Neural cell (in vitro differentiated cells): ENCODE results near the gene FERMT1. TPM values are rescaled to one million over a fixed set of nuclear protein-coding genes. Genes with fewer than 3 reads are reported as not detected.

Source experiments
- H2AFZ ChIP-seq: fragments of 200-600, 300-800 bp; sonication (generic), shearing (Covaris generic); 2 replicates; pipeline ENCODE4 v1.6.0; 2014; ENCODE audit warnings: low read depth, mild to moderate bottlenecking, antibody characterized with exemption, low read length, moderate library complexity
- H3F3A ChIP-seq: fragments of 200-600 bp; shearing (Covaris generic); 2 replicates; pipeline ENCODE4 v1.6.1; 2016; ENCODE audit warnings: mild to moderate bottlenecking, moderate library complexity, mixed read lengths, antibody characterized with exemption, low read length; ENCODE audit not compliant: insufficient read depth, poor library complexity, severe bottlenecking
- H3K27ac ChIP-seq: fragments of 200-600, 300-800 bp; sonication (generic), shearing (Covaris generic); 2 replicates; pipeline ENCODE4 v1.5.1; 2014; ENCODE audit warnings: mild to moderate bottlenecking, low read length, moderate library complexity
- H3K27me3 ChIP-seq: fragments of 300-800, 200-600 bp; sonication (generic), shearing (Covaris generic); 2 replicates; pipeline ENCODE4 v1.6.0; 2014; ENCODE audit warnings: mild to moderate bottlenecking, low read depth, low read length, moderate library complexity; ENCODE audit not compliant: insufficient read depth
- H3K36me3 ChIP-seq: fragments of 300-800, 200-600 bp; sonication (generic), shearing (Covaris generic); 2 replicates; pipeline ENCODE4 v1.5.1; 2014; ENCODE audit warnings: mild to moderate bottlenecking, antibody characterized with exemption, low read length, moderate library complexity; ENCODE audit not compliant: insufficient read depth
- H3K4me2 ChIP-seq: fragments of 300-800, 200-600 bp; sonication (generic), shearing (Covaris generic); 2 replicates; pipeline ENCODE4 v1.6.0; 2014; ENCODE audit warnings: mild to moderate bottlenecking, low read length
- H3K4me3 ChIP-seq: fragments of 300-800, 200-600 bp; sonication (generic), shearing (Covaris generic); 2 replicates; pipeline ENCODE4 v1.5.1; 2014; ENCODE audit warnings: mild to moderate bottlenecking, low read length, moderate library complexity
- H3K79me2 ChIP-seq: fragments of 200-600 bp; shearing (Covaris generic); replicated peaks from 2 replicates; pipeline ENCODE4 v1.6.0; 2014; ENCODE audit warnings: mild to moderate bottlenecking, low read length, moderate library complexity; ENCODE audit not compliant: insufficient read depth
- H3K9ac ChIP-seq: fragments of 300-800, 200-600 bp; sonication (generic), shearing (Covaris generic); 2 replicates; pipeline ENCODE4 v1.6.1; 2016; ENCODE audit warnings: mild to moderate bottlenecking, low read length, mixed read lengths
- H3K9me2 ChIP-seq: fragments of 200-600 bp; shearing (Covaris generic); 2 replicates; pipeline ENCODE4 v1.6.1; 2016; ENCODE audit warnings: mild to moderate bottlenecking, low read length, mixed read lengths; ENCODE audit not compliant: insufficient read depth
- H3K9me3 ChIP-seq: fragments of 200-600, 300-800 bp; sonication (generic), shearing (Covaris generic); 2 replicates; pipeline ENCODE4 v1.6.1; 2016; ENCODE audit warnings: mild to moderate bottlenecking, mixed run types, low read length, moderate library complexity, mixed read lengths
- H4K20me1 ChIP-seq: fragments of 200-600 bp; shearing (Covaris generic); 2 replicates; pipeline ENCODE4 v1.6.1; 2016; ENCODE audit warnings: mild to moderate bottlenecking, mixed run types; ENCODE audit not compliant: insufficient read depth
- EP300 ChIP-seq: fragments of 450-650 bp; conservative IDR thresholded peaks from 2 replicates; pipeline ENCODE4 v1.6.1; 2014; ENCODE audit warnings: antibody characterized with exemption, mild to moderate bottlenecking, moderate library complexity; ENCODE audit not compliant: poor library complexity, severe bottlenecking
- EZH2 ChIP-seq: fragments of 200-600, 300-800 bp; shearing (Covaris generic), sonication (generic); IDR thresholded peaks from 2 replicates; pipeline ENCODE4 v1.6.1; 2014; ENCODE audit warnings: antibody characterized with exemption, low read length, borderline replicate concordance, mild to moderate bottlenecking; ENCODE audit not compliant: insufficient read depth, poor library complexity, severe bottlenecking
- MXI1 ChIP-seq: fragments of 450-650 bp; conservative IDR thresholded peaks from 2 replicates; pipeline ENCODE4 v1.6.1; 2014; ENCODE audit warnings: antibody characterized with exemption, mild to moderate bottlenecking; ENCODE audit not compliant: poor library complexity, severe bottlenecking
- POLR2AphosphoS5 ChIP-seq: IDR thresholded peaks from 2 replicates; pipeline ENCODE4 v1.6.1; 2012
- RAD21 ChIP-seq: fragments of 450-650 bp; conservative IDR thresholded peaks from 2 replicates; pipeline ENCODE4 v1.6.1; 2014; ENCODE audit warnings: antibody characterized with exemption, mild to moderate bottlenecking, moderate library complexity
- SMC3 ChIP-seq: fragments of 450-650 bp; conservative IDR thresholded peaks from 2 replicates; pipeline ENCODE4 v1.6.1; 2014; ENCODE audit warnings: antibody characterized with exemption, mild to moderate bottlenecking, moderate library complexity; ENCODE audit not compliant: poor library complexity
- TAF1 ChIP-seq: IDR thresholded peaks from 2 replicates; pipeline ENCODE4 v1.6.1; 2012; ENCODE audit warnings: low read depth
- polyA plus RNA-seq: library from polyadenylated mRNA; depleted of rRNA; stranded (reverse); fragments of >200 nt; gene quantifications from 2 replicates; pipeline ENCODE4 v1.2.3, GENCODE V29; 2014
- TF ChIP-seq, protein P1 (sequence below): fragments of 450-650 bp; IDR thresholded peaks from 2 replicates; pipeline ENCODE4 v1.5.1; 2014; ENCODE audit warnings: antibody characterized with exemption, mild to moderate bottlenecking, moderate library complexity; ENCODE audit not compliant: poor library complexity, severe bottlenecking
- TF ChIP-seq, protein P2 (sequence below): IDR thresholded peaks from 2 replicates; pipeline ENCODE4 v1.6.1; 2012; ENCODE audit warnings: borderline replicate concordance

FERMT1 gene
- polyA plus RNA-seq, 1 donor from 2014 or later, result not detected

DNA sequence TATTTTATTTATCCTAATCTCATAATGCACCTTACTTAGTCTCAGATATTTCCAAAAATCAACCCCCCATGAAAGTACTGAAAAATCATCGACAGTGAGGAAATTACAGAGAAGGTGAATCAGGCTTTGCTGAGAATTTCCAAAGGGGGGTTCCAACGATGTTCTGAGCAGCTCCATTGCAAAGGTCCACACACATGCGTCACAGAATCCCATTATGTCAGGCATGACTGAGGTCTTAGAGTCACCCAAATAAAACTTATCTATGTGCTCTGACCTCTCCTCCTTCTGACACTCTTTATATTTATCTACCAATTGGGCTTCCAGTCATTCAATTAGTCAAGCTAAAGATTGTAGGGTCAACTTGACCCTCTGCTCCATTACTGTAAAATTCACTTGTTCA lies 56.2 kb downstream of the FERMT1 start:
- H3K4me2 ChIP-seq, result no peak overlapping the region
- H3F3A ChIP-seq, result no peaks in the 10 kb centered on the region
- no peaks in the 10 kb centered on the region for H3K27me3 ChIP-seq
- no peaks in the 10 kb centered on the region for H4K20me1 ChIP-seq
- no peak overlapping the region for H3K9ac ChIP-seq
- TF ChIP-seq MXI1, result no peak
- TF ChIP-seq, protein P1, sequence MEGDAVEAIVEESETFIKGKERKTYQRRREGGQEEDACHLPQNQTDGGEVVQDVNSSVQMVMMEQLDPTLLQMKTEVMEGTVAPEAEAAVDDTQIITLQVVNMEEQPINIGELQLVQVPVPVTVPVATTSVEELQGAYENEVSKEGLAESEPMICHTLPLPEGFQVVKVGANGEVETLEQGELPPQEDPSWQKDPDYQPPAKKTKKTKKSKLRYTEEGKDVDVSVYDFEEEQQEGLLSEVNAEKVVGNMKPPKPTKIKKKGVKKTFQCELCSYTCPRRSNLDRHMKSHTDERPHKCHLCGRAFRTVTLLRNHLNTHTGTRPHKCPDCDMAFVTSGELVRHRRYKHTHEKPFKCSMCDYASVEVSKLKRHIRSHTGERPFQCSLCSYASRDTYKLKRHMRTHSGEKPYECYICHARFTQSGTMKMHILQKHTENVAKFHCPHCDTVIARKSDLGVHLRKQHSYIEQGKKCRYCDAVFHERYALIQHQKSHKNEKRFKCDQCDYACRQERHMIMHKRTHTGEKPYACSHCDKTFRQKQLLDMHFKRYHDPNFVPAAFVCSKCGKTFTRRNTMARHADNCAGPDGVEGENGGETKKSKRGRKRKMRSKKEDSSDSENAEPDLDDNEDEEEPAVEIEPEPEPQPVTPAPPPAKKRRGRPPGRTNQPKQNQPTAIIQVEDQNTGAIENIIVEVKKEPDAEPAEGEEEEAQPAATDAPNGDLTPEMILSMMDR, result no peak
- TF ChIP-seq SMC3, result no peak
- TF ChIP-seq TAF1, result no peak
- no peak for TF ChIP-seq RAD21
- TF ChIP-seq, protein P2, sequence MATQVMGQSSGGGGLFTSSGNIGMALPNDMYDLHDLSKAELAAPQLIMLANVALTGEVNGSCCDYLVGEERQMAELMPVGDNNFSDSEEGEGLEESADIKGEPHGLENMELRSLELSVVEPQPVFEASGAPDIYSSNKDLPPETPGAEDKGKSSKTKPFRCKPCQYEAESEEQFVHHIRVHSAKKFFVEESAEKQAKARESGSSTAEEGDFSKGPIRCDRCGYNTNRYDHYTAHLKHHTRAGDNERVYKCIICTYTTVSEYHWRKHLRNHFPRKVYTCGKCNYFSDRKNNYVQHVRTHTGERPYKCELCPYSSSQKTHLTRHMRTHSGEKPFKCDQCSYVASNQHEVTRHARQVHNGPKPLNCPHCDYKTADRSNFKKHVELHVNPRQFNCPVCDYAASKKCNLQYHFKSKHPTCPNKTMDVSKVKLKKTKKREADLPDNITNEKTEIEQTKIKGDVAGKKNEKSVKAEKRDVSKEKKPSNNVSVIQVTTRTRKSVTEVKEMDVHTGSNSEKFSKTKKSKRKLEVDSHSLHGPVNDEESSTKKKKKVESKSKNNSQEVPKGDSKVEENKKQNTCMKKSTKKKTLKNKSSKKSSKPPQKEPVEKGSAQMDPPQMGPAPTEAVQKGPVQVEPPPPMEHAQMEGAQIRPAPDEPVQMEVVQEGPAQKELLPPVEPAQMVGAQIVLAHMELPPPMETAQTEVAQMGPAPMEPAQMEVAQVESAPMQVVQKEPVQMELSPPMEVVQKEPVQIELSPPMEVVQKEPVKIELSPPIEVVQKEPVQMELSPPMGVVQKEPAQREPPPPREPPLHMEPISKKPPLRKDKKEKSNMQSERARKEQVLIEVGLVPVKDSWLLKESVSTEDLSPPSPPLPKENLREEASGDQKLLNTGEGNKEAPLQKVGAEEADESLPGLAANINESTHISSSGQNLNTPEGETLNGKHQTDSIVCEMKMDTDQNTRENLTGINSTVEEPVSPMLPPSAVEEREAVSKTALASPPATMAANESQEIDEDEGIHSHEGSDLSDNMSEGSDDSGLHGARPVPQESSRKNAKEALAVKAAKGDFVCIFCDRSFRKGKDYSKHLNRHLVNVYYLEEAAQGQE, result no peak
- no peak for TF ChIP-seq POLR2AphosphoS5
- no peak for TF ChIP-seq EP300
- TF ChIP-seq EZH2, result no peak
- H3K9me3 ChIP-seq, result no peaks in the 10 kb centered on the region
- H3K36me3 ChIP-seq, result no peaks in the 10 kb centered on the region
- H3K9me2 ChIP-seq, result no peaks in the 10 kb centered on the region
- H3K27ac ChIP-seq, result no peak overlapping the region
- no peak overlapping the region for H2AFZ ChIP-seq
- no peaks in the 10 kb centered on the region for H3K79me2 ChIP-seq
- no peak overlapping the region for H3K4me3 ChIP-seq

DNA sequence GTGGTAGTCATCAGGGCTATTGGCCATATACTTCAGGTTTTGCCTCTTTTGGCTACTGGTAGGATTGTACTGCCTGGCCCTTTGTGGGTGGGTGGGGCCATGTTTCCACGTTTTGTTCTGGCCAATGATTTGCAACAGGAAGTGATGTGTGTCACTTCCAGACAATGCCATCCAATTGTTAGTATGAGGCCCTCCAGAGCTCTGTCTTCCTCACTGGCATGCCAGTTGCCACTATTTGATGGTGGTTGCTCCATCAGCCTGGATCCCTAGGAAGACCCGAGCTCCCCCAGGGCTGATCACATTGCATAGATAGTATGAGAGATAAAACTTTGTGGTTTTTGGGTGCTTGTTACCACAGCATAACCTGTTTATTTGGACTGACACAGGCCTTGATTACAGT lies 61.3 kb downstream of the FERMT1 start:
- H3K9me3 ChIP-seq, result no peaks in the 10 kb centered on the region
- no peak overlapping the region for H3K4me3 ChIP-seq
- H4K20me1 ChIP-seq, result no peaks in the 10 kb centered on the region
- H3K9ac ChIP-seq, result no peak overlapping the region
- no peaks in the 10 kb centered on the region for H3K9me2 ChIP-seq
- H3F3A ChIP-seq, result no peaks in the 10 kb centered on the region
- H3K27ac ChIP-seq, result no peak overlapping the region
- no peak for TF ChIP-seq RAD21
- TF ChIP-seq SMC3, result no peak
- no peak for TF ChIP-seq TAF1
- TF ChIP-seq EP300, result no peak
- no peaks in the 10 kb centered on the region for H3K79me2 ChIP-seq
- no peak overlapping the region for H3K4me2 ChIP-seq
- no peaks in the 10 kb centered on the region for H3K27me3 ChIP-seq
- no peaks in the 10 kb centered on the region for H3K36me3 ChIP-seq
- no peak overlapping the region for H2AFZ ChIP-seq

DNA sequence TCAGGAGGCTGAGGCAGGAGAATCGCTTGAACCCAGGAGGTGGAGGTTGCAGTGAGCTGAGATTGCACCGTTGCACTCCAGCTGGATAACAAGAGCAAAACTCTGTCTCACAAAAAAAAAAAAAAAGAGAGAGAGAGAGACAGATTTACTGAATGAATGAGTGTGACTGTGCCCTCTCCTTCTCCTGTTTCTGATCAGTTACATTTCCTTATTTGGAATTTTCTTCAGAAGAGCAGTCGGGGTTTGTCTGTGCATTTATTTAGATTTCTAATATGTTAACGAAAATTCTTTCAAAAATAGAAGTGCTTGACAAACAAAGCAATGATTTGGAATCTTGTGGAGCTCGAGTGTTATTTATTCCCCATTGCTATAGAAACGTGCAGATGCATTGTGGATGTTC lies 62.6 kb downstream of the FERMT1 start:
- Histone ChIP-seq H3K36me3 (no peaks in the 10 kb centered on the region), H3K79me2 (no peaks in the 10 kb centered on the region), H3K27me3 (no peaks in the 10 kb centered on the region), H3K27ac (no peak overlapping the region), H3K9me2 (no peaks in the 10 kb centered on the region), H4K20me1 (no peaks in the 10 kb centered on the region), H3K4me2 (no peak overlapping the region), H3K9ac (no peak overlapping the region), H3K4me3 (no peak overlapping the region), H2AFZ (no peak overlapping the region), H3F3A (no peaks in the 10 kb centered on the region), H3K9me3 (no peaks in the 10 kb centered on the region)
- TF ChIP-seq, protein P2, result no peak
- TF ChIP-seq, protein P1, result no peak
- TF ChIP-seq TAF1 (no peak), EZH2 (no peak), EP300 (no peak), SMC3 (no peak), RAD21 (no peak), POLR2AphosphoS5 (no peak)
